Measurements from ENCODE around the gene FNDC8.

DNA sequence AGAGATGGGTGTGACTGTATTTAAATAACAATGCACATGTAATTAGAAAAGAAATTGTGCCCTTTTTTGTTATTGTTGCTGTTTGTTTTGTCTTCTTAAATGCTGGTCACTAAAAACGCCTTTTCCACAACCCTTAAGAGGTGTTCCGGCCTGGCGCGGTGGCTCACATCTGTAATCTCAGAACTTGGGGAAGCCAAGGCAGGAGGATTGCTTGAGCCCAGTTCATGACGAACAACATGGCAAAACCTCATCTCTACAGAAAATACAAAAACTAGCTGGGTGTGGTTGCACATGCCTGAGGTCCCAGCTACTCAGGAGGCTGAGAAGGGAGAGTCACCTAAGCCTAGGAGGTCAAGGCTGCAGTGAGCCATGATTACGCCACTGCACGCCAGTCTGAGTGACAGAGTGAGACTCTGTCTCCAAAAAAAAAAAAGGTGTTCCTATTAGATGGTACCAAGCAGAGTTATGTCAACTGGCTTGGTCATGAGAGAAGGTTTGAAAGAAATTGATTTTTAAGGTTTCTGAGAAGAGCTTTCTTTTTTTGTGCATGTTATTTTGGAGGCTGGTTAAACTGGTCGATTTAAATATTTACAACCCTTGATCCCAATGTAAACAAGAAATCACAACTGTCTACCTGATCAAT lies 34.4 kb upstream of the FNDC8 start:
- TF ChIP-seq, protein P1, sequence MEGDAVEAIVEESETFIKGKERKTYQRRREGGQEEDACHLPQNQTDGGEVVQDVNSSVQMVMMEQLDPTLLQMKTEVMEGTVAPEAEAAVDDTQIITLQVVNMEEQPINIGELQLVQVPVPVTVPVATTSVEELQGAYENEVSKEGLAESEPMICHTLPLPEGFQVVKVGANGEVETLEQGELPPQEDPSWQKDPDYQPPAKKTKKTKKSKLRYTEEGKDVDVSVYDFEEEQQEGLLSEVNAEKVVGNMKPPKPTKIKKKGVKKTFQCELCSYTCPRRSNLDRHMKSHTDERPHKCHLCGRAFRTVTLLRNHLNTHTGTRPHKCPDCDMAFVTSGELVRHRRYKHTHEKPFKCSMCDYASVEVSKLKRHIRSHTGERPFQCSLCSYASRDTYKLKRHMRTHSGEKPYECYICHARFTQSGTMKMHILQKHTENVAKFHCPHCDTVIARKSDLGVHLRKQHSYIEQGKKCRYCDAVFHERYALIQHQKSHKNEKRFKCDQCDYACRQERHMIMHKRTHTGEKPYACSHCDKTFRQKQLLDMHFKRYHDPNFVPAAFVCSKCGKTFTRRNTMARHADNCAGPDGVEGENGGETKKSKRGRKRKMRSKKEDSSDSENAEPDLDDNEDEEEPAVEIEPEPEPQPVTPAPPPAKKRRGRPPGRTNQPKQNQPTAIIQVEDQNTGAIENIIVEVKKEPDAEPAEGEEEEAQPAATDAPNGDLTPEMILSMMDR (IDR thresholded peaks at IDR 0.05) = no peak
- no peak for TF ChIP-seq POLR2A (IDR thresholded peaks at IDR 0.05)
